Left colon (tissue), 2 donors: ENCODE measurements around the gene MAST4. TPM values are rescaled to one million over a fixed set of nuclear protein-coding genes. Genes with fewer than 3 reads are reported as not detected.

Experiments
- ATAC-seq: fragments of 200-7000 bp; cut with Tn5 transposase; one replicate; pipeline ENCODE4 v1.9.1; 2020; ENCODE audit warnings: mild to moderate bottlenecking, moderate library complexity
- DNase-seq, 2 donors: peaks; one replicate each; pipeline ENCODE4 v3.0.0-alpha.2; 2020
- intact Hi-C, 2 donors: fragments of 100-400 bp; cut with DNase I in 1 of 2; cut with micrococcal nuclease in 1 of 2; formaldehyde crosslinking; loops; one replicate each; pipeline versions ENCODE4 v1.11.2 to v1.14.0; 2022; cut with DNase I, micrococcal nuclease
- total RNA-seq, 2 donors: library from RNA; stranded (reverse); fragmentation: NEBNext Ultra II Directional; extraction: Animal tissue kit (Norgen Biotek cat#: 25700); gene quantifications; one replicate each; pipeline ENCODE4 v1.2.1, GENCODE V29; 2021
- donor health status: DM: no; HTN: no; CAD: no.
- donor health status: DM: yes; HTN: yes; CAD: no.

The MAST4 gene
- total RNA-seq, 2 donors from 2014 or later, result 12.8 to 20.5 TPM

- ATAC-seq, result no peak
- intact Hi-C loops, result no loop called here
- no peak for DNase-seq
These were observed 41.8 kb downstream of the MAST4 start for GRCh38 chr5:66637994-66638393.

- ATAC-seq, result no peak
- DNase-seq, result no peak
- intact Hi-C loops, result no loop called here
These were observed 42.8 kb downstream of the MAST4 start for GRCh38 chr5:66639037-66639436.

- no peak for ATAC-seq
These were observed 46.3 kb downstream of the MAST4 start for GRCh38 chr5:66642538-66642937.

GRCh38 chr5:66643387-66643786, 47.2 kb downstream of the MAST4 start:
- ATAC-seq (no peak), DNase-seq (no peak)
- intact Hi-C loops, result no loop called here

More at GRCh38 chr5:66642538-66642937, 46.3 kb downstream of the MAST4 start:
- no peak for DNase-seq
- intact Hi-C loops, result no loop called here

GRCh38 chr5:66644111-66644510, 47.9 kb downstream of the MAST4 start:
- ATAC-seq, result no peak
- no peak for DNase-seq
- intact Hi-C loops, result no loop called here

GRCh38 chr5:66645039-66645438, 48.8 kb downstream of the MAST4 start:
- ATAC-seq, result no peak
- intact Hi-C loops, result no loop called here
- DNase-seq, result no peak

GRCh38 chr5:66646570-66646969, 50.4 kb downstream of the MAST4 start:
- DNase-seq (no peak), ATAC-seq (no peak)
- intact Hi-C loops, result no loop called here

- intact Hi-C loops, result no loop called here
- ATAC-seq (no peak), DNase-seq (no peak)
These were observed 51.1 kb downstream of the MAST4 start for GRCh38 chr5:66647146-66647856.

GRCh38 chr5:66652818-66653217, 56.6 kb downstream of the MAST4 start:
- intact Hi-C loops, result no loop called here
- ATAC-seq (no peak), DNase-seq (no peak)

- no peak for ATAC-seq
- intact Hi-C loops, result no loop called here
- DNase-seq, result no peak
These were observed 57.1 kb downstream of the MAST4 start for GRCh38 chr5:66653325-66653724.

- ATAC-seq (no peak), DNase-seq (no peak)
- intact Hi-C loops, result no loop called here
These were observed 59.5 kb downstream of the MAST4 start for GRCh38 chr5:66655395-66656324.

- ATAC-seq, result no peak
- intact Hi-C loops, result no loop called here
- DNase-seq, result no peak
These were observed 62.3 kb downstream of the MAST4 start for GRCh38 chr5:66658516-66658915.

GRCh38 chr5:66659780-66660179, 63.6 kb downstream of the MAST4 start:
- intact Hi-C loops, result no loop called here
- no peak for ATAC-seq
- DNase-seq, result no peak

GRCh38 chr5:66660396-66660795, 64.2 kb downstream of the MAST4 start:
- DNase-seq, result no peak
- ATAC-seq, result no peak
- intact Hi-C loops, result no loop called here

GRCh38 chr5:66661149-66661548, 65.0 kb downstream of the MAST4 start:
- DNase-seq (peak; percentile 14 to 27), ATAC-seq (no peak)
- intact Hi-C loops, result no loop called here

- peak in 1 of 2 donors; percentile 11 for DNase-seq
- intact Hi-C loops, result no loop called here
These were observed 70.6 kb downstream of the MAST4 start for GRCh38 chr5:66666778-66667177.

GRCh38 chr5:66669086-66669861, 73.1 kb downstream of the MAST4 start:
- intact Hi-C loops, result no loop called here
- ATAC-seq (no peak), DNase-seq (no peak)

More at GRCh38 chr5:66666778-66667177, 70.6 kb downstream of the MAST4 start:
- ATAC-seq, result no peak

- intact Hi-C loops, result no loop called here
- ATAC-seq, result no peak
- no peak for DNase-seq
These were observed 73.6 kb downstream of the MAST4 start for GRCh38 chr5:66669862-66670195.

GRCh38 chr5:66671305-66671704, 75.1 kb downstream of the MAST4 start:
- DNase-seq (no peak), ATAC-seq (no peak)
- intact Hi-C loops, result no loop called here

- intact Hi-C loops, result no loop called here
These were observed 78.6 kb downstream of the MAST4 start for GRCh38 chr5:66674802-66675201.

More at GRCh38 chr5:66674802-66675201, 78.6 kb downstream of the MAST4 start:
- ATAC-seq (no peak), DNase-seq (no peak)
